ENCODE measurements around the gene SRRM1. TPM values are rescaled to one million over a fixed set of nuclear protein-coding genes. Genes with fewer than 3 reads are reported as not detected.
A peak's percentile ranks its signal among the peaks of the same experiment; 100 is the strongest.

The SRRM1 gene
- total RNA-seq: 65.5 TPM
- long read RNA-seq, full-length matches to known transcripts: 4 of 36 reads
- long read RNA-seq, partial matches to known transcripts: 20 of 36 reads
- long read RNA-seq, other reads (novel, unspliced or antisense): 12 of 36 reads

- DNase-seq (peak; percentile 99), ATAC-seq (peak; percentile 96)
- intact Hi-C loops (cut with micrococcal nuclease): no loop called here
Measured at GRCh38 chr1:24642481-24643362, at the start of gene SRRM1. SRRM1 (plus strand) TSS chr1:24643302; CDS start chr1:24643327, 25 bp downstream.

- intact Hi-C loops (cut with micrococcal nuclease): no loop called here
- no peak for ATAC-seq
Measured at GRCh38 chr1:24594328-24594598, 48.8 kb upstream of the SRRM1 start.

GRCh38 chr1:24596401-24596880 lies 46.7 kb upstream of the SRRM1 start:
- intact Hi-C loops (cut with micrococcal nuclease): no loop called here
- ATAC-seq: no peak

More at GRCh38 chr1:24594328-24594598, 48.8 kb upstream of the SRRM1 start:
- no peak for DNase-seq

GRCh38 chr1:24599265-24599664 lies 43.8 kb upstream of the SRRM1 start:
- DNase-seq: no peak
- intact Hi-C loops (cut with micrococcal nuclease): no loop called here
- ATAC-seq: no peak

More at GRCh38 chr1:24596401-24596880, 46.7 kb upstream of the SRRM1 start:
- no peak for DNase-seq

GRCh38 chr1:24600551-24600950 lies 42.6 kb upstream of the SRRM1 start:
- ATAC-seq: no peak
- intact Hi-C loops (cut with micrococcal nuclease): no loop called here
- DNase-seq: no peak

GRCh38 chr1:24605534-24606295 lies 37.4 kb upstream of the SRRM1 start:
- intact Hi-C loops (cut with micrococcal nuclease): no loop called here
- no peak for ATAC-seq
- no peak for DNase-seq

- ATAC-seq: no peak
- intact Hi-C loops (cut with micrococcal nuclease): no loop called here
- no peak for DNase-seq
Measured at GRCh38 chr1:24606296-24606605, 36.9 kb upstream of the SRRM1 start.

GRCh38 chr1:24606621-24607020 lies 36.5 kb upstream of the SRRM1 start:
- DNase-seq (no peak), ATAC-seq (no peak)
- intact Hi-C loops (cut with micrococcal nuclease): no loop called here

- intact Hi-C loops (cut with micrococcal nuclease): no loop called here
- DNase-seq (no peak), ATAC-seq (no peak)
Measured at GRCh38 chr1:24609949-24610517, 33.1 kb upstream of the SRRM1 start.

GRCh38 chr1:24619376-24619775 lies 23.7 kb upstream of the SRRM1 start:
- DNase-seq: no peak
- ATAC-seq: no peak
- intact Hi-C loops (cut with micrococcal nuclease): no loop called here

GRCh38 chr1:24620678-24621077 lies 22.4 kb upstream of the SRRM1 start:
- DNase-seq (no peak), ATAC-seq (no peak)
- intact Hi-C loops (cut with micrococcal nuclease): no loop called here

GRCh38 chr1:24621121-24621520 lies 22.0 kb upstream of the SRRM1 start:
- intact Hi-C loops (cut with micrococcal nuclease): no loop called here
- ATAC-seq: no peak

GRCh38 chr1:24622218-24622617 lies 20.9 kb upstream of the SRRM1 start:
- intact Hi-C loops (cut with micrococcal nuclease): no loop called here
- DNase-seq (no peak), ATAC-seq (no peak)

More at GRCh38 chr1:24621121-24621520, 22.0 kb upstream of the SRRM1 start:
- no peak for DNase-seq

- ATAC-seq (no peak), DNase-seq (no peak)
- intact Hi-C loops (cut with micrococcal nuclease): no loop called here
Measured at GRCh38 chr1:24632832-24633175, 10.3 kb upstream of the SRRM1 start.

- ATAC-seq (peak; percentile 77), DNase-seq (no peak)
- intact Hi-C loops (cut with micrococcal nuclease): loop anchor here (2.0 kb wide), 1 partner anchor 93 kb away; no protein-coding TSS in a partner anchor
Measured at GRCh38 chr1:24635195-24635843, 7.8 kb upstream of the SRRM1 start.

GRCh38 chr1:24636661-24637357 lies 6.3 kb upstream of the SRRM1 start:
- no peak for ATAC-seq
- no peak for DNase-seq
- intact Hi-C loops (cut with micrococcal nuclease): no loop called here

- no peak for ATAC-seq
- no peak for DNase-seq
- intact Hi-C loops (cut with micrococcal nuclease): no loop called here
Measured at GRCh38 chr1:24639094-24639493, 4.0 kb upstream of the SRRM1 start.

- intact Hi-C loops (cut with micrococcal nuclease): no loop called here
Measured at GRCh38 chr1:24639881-24640280, 3.2 kb upstream of the SRRM1 start.

GRCh38 chr1:24640288-24640687 lies 2.8 kb upstream of the SRRM1 start:
- intact Hi-C loops (cut with micrococcal nuclease): no loop called here
- ATAC-seq: no peak
- DNase-seq: peak; percentile 51

More at GRCh38 chr1:24639881-24640280, 3.2 kb upstream of the SRRM1 start:
- no peak for DNase-seq
- ATAC-seq: no peak

All from left ventricle myocardium superior (tissue), 1 donor.